SK-N-SH (cell line): ENCODE measurements around the gene FNDC3B.

Experiments
- CHD2 ChIP-seq: fragments of 150-350 bp; IDR thresholded peaks from 2 replicates; pipeline ENCODE4 v1.6.1; 2018; ENCODE audit warnings: low read length; ENCODE audit not compliant: partially characterized antibody
- CTCF ChIP-seq: fragments of 200-600 bp; sonication (generic); IDR thresholded peaks from 2 replicates; pipeline ENCODE4 v1.6.1; 2017; ENCODE audit warnings: antibody characterized with exemption, mild to moderate bottlenecking, moderate library complexity
- EP300 ChIP-seq, 2 experiments: IDR thresholded peaks; 2 replicates each; pipeline versions ENCODE4 v1.4.0 to v1.6.1; 2012; ENCODE audit warnings: borderline replicate concordance in 1 of 2, low read depth in 1 of 2, low read length in 1 of 2
- EZH2phosphoT487 ChIP-seq: fragments of 200-600 bp; sonication (generic); IDR thresholded peaks from 2 replicates; pipeline ENCODE4 v1.6.1; 2017; ENCODE audit warnings: low read depth, mixed run types, mild to moderate bottlenecking, antibody characterized with exemption, moderate library complexity, borderline replicate concordance
- MAX ChIP-seq: IDR thresholded peaks from 2 replicates; pipeline ENCODE4 v1.4.0; 2012; ENCODE audit warnings: low read depth
- POLR2AphosphoS5 ChIP-seq: IDR thresholded peaks from 2 replicates; pipeline ENCODE4 v1.6.1; 2012; ENCODE audit warnings: low read depth, low read length
- TAF1 ChIP-seq: IDR thresholded peaks from 2 replicates; pipeline ENCODE4 v1.6.1; 2012; ENCODE audit warnings: low read depth, mild to moderate bottlenecking, low read length, moderate library complexity, borderline replicate concordance
- YY1 ChIP-seq: IDR thresholded peaks from 2 replicates; pipeline ENCODE4 v1.4.0; 2012; ENCODE audit warnings: low read depth, mild to moderate bottlenecking
- ZBTB33 ChIP-seq: IDR thresholded peaks from 2 replicates; pipeline ENCODE4 v1.4.0; 2012; ENCODE audit warnings: low read depth, borderline replicate concordance

GRCh38 chr3:172367205-172368105, 328.1 kb downstream of the FNDC3B start:
- TF ChIP-seq CTCF (no peak), POLR2AphosphoS5 (no peak), EP300 (IDR thresholded peaks at IDR 0.05; ENCODE audit: borderline replicate concordance in 1 of 2, low read depth in 1 of 2, low read length in 1 of 2) (peak in 1 of 2 experiments; percentile 78; a peak in 2 of 4 replicates), YY1 (no peak), TAF1 (no peak), ZBTB33 (no peak), EZH2phosphoT487 (no peak), CHD2 (peak; percentile 23), MAX (no peak)
